GM12878 (cell line): ENCODE results near the gene HRH3. TPM values are rescaled to one million over a fixed set of nuclear protein-coding genes. Genes with fewer than 3 reads are reported as not detected.

ENCODE experiments used
- BMI1 ChIP-seq: fragments of 450-650 bp; IDR thresholded peaks from 2 replicates; pipeline ENCODE4 v1.6.1; 2016; ENCODE audit warnings: mild to moderate bottlenecking, moderate library complexity, borderline replicate concordance
- CBFB ChIP-seq: IDR thresholded peaks from 2 replicates; pipeline ENCODE4 v1.6.1; 2016; ENCODE audit warnings: antibody characterized with exemption, low read depth
- CBX3 ChIP-seq: fragments of 200-600 bp; sonication (generic); IDR thresholded peaks from 2 replicates; pipeline ENCODE4 v1.6.1; 2016; ENCODE audit warnings: low read depth, borderline replicate concordance
- CBX5 ChIP-seq: sonication (generic); IDR thresholded peaks from 2 replicates; pipeline ENCODE4 v1.6.1; 2016; ENCODE audit warnings: low read depth, moderate library complexity, mild to moderate bottlenecking, inconsistent platforms
- CREB1 ChIP-seq: IDR thresholded peaks from 2 replicates; pipeline ENCODE4 v1.6.1; 2012; ENCODE audit warnings: low read depth, mild to moderate bottlenecking, inconsistent platforms
- EP300 ChIP-seq, 2 experiments: fragments of 150-350 bp in 1 of 2; IDR thresholded peaks; 2 replicates each; pipeline ENCODE4 v1.6.1; 2011 to 2012; ENCODE audit warnings: low read depth in 2 of 2, low read length in 2 of 2, borderline replicate concordance in 1 of 2, improper control_type of control experiment in 1 of 2, inconsistent platforms in 1 of 2; ENCODE audit not compliant: control insufficient read depth in 1 of 2
- GATAD2B ChIP-seq: fragments of 450-650 bp; conservative IDR thresholded peaks from 2 replicates; pipeline ENCODE4 v1.6.1; 2017; ENCODE audit warnings: low read depth, mild to moderate bottlenecking, moderate library complexity
- IRF5 ChIP-seq: fragments of 450-650 bp; IDR thresholded peaks from 2 replicates; pipeline ENCODE4 v1.6.1; 2017; ENCODE audit warnings: borderline replicate concordance
- KLF5 ChIP-seq: fragments of 450-650 bp; IDR thresholded peaks from 2 replicates; pipeline ENCODE4 v1.6.1; 2014; ENCODE audit warnings: mild to moderate bottlenecking; ENCODE audit not compliant: partially characterized antibody
- NR2C1 ChIP-seq: fragments of 450-650 bp; IDR thresholded peaks from 2 replicates; pipeline ENCODE4 v1.6.1; 2017; ENCODE audit warnings: antibody characterized with exemption, mild to moderate bottlenecking, moderate library complexity
- NRF1 ChIP-seq: conservative IDR thresholded peaks from 2 replicates; pipeline ENCODE4 v1.6.1; 2011; ENCODE audit warnings: mild to moderate bottlenecking, low read depth, low read length, improper control_type of control experiment
- POLR2AphosphoS2 ChIP-seq: IDR thresholded peaks from 2 replicates; pipeline ENCODE4 v1.6.1; 2011; ENCODE audit warnings: low read depth, mild to moderate bottlenecking, low read length, improper control_type of control experiment, moderate library complexity
- REST ChIP-seq: IDR thresholded peaks from 2 replicates; pipeline ENCODE4 v1.6.1; 2012; ENCODE audit warnings: mild to moderate bottlenecking, low read depth, low read length
- SMAD5 ChIP-seq: IDR thresholded peaks from 2 replicates; pipeline ENCODE4 v1.6.1; 2016; ENCODE audit warnings: antibody characterized with exemption, low read depth
- SP1 ChIP-seq: IDR thresholded peaks from one replicate; pipeline ENCODE4 v1.6.1; 2011; ENCODE audit warnings: low read depth, low read length
- TCF12 ChIP-seq: IDR thresholded peaks from 2 replicates; pipeline ENCODE4 v1.6.1; 2011; ENCODE audit warnings: low read depth, mild to moderate bottlenecking, low read length
- ZBED1 ChIP-seq: IDR thresholded peaks from 2 replicates; pipeline ENCODE4 v1.6.1; 2016; ENCODE audit warnings: borderline replicate concordance
- polyA plus RNA-seq, 11 experiments: library from polyadenylated mRNA; depleted of rRNA in 4 of 11; unstranded in 6 of 11; stranded (reverse) in 5 of 11; fragments of >200 nt; fragmentation: Nextera tagmentation in 4 of 11; fragmentation: Illumina TruSeq in 1 of 11; extraction: Ambion mirVana in 4 of 11; extraction: Trizol in 1 of 11; gene quantifications; 1 replicate in 1 of 11; 2 replicates in 10 of 11; pipeline versions ENCODE4 v1.2.1 to v1.2.3, GENCODE V29; 2011 to 2016; ENCODE audit warnings: inconsistent platforms in 2 of 11, missing spikeins in 2 of 11, low read depth in 1 of 11
- total RNA-seq, 4 experiments: library from RNA; depleted of rRNA in 3 of 4; stranded (reverse); fragments of >200 nt in 3 of 4; fragmentation: Illumina TruSeq in 1 of 4; extraction: Trizol in 1 of 4; gene quantifications; 2 replicates each; pipeline versions ENCODE4 v1.2.1 to v1.2.3, GENCODE V29; 2013 to 2021
- TF ChIP-seq, protein P1 (sequence below): fragments of 450-650 bp; IDR thresholded peaks from 2 replicates; pipeline ENCODE4 v1.6.1; 2017; ENCODE audit warnings: mild to moderate bottlenecking, moderate library complexity
- TF ChIP-seq, protein P2 (sequence below): IDR thresholded peaks from 2 replicates; pipeline ENCODE4 v1.6.1; 2011; ENCODE audit warnings: low read depth, mild to moderate bottlenecking, low read length, moderate library complexity, borderline replicate concordance; ENCODE audit errors: extremely low read depth

The HRH3 gene
- total and polyA plus RNA-seq, 10 of the 15 experiments (the other 5 are each of a cell fraction or from before 2014, with no cell fraction given), result not detected

- TF ChIP-seq IRF5 (no peak), REST (no peak), ZBED1 (0 out of 2 replicates have a peak, but pooled peaks have one; percentile 6), EP300 (IDR thresholded peaks at IDR 0.05; ENCODE audit: borderline replicate concordance in 1 of 2, control insufficient read depth in 1 of 2, low read depth in 2 of 2, low read length in 2 of 2) (0 out of 4 replicates have a peak, but pooled peaks of 1 of the 2 experiments have one; percentile 46), TCF12 (0 out of 2 replicates have a peak, but pooled peaks have one; percentile 16), CBX5 (no peak), CBFB (0 out of 2 replicates have a peak, but pooled peaks have one; percentile 48), CBX3 (no peak), NR2C1 (peak; percentile 94), SMAD5 (peak; percentile 94), POLR2AphosphoS2 (peak; percentile 97), KLF5 (no peak), SP1 (peak; percentile 20), BMI1 (no peak), CREB1 (peak; percentile 97), GATAD2B (peak; percentile 85), NRF1 (peak; percentile 61)
- TF ChIP-seq, protein P1, sequence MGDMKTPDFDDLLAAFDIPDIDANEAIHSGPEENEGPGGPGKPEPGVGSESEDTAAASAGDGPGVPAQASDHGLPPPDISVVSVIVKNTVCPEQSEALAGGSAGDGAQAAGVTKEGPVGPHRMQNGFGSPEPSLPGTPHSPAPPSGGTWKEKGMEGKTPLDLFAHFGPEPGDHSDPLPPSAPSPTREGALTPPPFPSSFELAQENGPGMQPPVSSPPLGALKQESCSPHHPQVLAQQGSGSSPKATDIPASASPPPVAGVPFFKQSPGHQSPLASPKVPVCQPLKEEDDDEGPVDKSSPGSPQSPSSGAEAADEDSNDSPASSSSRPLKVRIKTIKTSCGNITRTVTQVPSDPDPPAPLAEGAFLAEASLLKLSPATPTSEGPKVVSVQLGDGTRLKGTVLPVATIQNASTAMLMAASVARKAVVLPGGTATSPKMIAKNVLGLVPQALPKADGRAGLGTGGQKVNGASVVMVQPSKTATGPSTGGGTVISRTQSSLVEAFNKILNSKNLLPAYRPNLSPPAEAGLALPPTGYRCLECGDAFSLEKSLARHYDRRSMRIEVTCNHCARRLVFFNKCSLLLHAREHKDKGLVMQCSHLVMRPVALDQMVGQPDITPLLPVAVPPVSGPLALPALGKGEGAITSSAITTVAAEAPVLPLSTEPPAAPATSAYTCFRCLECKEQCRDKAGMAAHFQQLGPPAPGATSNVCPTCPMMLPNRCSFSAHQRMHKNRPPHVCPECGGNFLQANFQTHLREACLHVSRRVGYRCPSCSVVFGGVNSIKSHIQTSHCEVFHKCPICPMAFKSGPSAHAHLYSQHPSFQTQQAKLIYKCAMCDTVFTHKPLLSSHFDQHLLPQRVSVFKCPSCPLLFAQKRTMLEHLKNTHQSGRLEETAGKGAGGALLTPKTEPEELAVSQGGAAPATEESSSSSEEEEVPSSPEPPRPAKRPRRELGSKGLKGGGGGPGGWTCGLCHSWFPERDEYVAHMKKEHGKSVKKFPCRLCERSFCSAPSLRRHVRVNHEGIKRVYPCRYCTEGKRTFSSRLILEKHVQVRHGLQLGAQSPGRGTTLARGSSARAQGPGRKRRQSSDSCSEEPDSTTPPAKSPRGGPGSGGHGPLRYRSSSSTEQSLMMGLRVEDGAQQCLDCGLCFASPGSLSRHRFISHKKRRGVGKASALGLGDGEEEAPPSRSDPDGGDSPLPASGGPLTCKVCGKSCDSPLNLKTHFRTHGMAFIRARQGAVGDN, result peak; percentile 94
- TF ChIP-seq, protein P2, sequence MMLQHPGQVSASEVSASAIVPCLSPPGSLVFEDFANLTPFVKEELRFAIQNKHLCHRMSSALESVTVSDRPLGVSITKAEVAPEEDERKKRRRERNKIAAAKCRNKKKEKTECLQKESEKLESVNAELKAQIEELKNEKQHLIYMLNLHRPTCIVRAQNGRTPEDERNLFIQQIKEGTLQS, result peak; percentile 67; the same call in 1 of the 2 replicates
These were observed 37.3 kb downstream of the HRH3 start, which contains the start of gene MTG2 (continued) for GRCh38 chr20:62182469-62183425.
